IPS DF 19.7 (cell line): ENCODE measurements around the gene PTPRJ.
"Not testable (repeated sequence)": the region's sequence is repeated elsewhere in the genome, so short reads cannot be mapped to it uniquely, and the experiment has no call there.

Experiments used
- DNase-seq: peaks from one replicate; pipeline ENCODE4 v3.0.0-alpha.2; 2013; ENCODE audit warnings: low read depth, low spot score

Gene PTPRJ

DNA sequence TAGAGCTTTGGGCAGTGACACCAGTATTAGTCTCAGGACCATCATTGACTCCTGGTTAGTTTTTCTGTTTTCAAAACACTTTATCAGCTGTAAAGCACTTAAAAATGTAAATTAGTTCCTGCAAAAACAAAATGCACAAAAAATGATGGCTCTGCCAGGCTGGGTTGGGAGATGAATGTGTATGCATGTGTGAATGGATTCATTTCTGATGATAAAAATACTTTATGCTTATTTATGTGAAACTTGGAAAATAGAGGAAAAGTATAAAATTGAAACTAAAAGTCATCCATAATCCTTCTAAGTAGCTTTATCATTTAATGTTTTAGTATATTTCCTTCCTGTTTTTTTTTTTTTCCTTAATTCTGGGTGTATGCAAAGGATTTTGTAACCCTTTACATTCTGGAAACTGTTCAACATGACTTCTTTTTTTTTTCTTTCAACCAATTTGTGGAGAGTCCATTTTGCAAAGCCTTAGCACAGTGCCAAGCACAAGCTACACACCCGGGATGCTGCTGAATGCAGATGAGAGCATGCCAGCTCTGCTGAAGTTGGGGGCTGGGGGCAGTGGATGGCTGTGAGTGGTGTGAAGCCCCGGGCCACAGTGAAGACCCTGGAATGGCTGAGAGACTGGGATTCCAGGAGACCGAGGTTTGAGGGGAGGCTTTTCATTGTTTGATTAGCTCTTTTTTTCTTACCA lies 37.6 kb downstream of the PTPRJ start:
- no peak for DNase-seq

GRCh38 chr11:48018528-48019216 lies 38.3 kb downstream of the PTPRJ start:
- DNase-seq: no peak

DNA sequence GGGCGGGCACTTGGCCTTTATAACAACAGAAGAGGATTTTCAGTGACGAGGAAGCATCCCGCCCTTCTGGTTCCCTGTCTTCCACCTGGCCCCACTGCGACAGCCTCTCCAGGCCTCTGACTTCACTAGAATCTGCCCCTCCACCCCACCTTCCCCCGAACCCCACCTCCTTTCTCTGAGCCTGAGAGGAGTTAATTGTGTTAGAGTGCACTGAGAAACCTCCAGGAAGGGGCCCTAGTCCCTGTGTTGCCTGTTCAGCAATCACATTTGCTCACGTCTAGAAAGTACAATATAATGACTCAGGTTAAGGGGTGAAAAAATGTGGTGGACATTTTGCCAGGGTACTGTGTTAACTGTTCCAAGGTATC lies 38.8 kb downstream of the PTPRJ start:
- no peak for DNase-seq

- DNase-seq: no peak
Observed at GRCh38 chr11:48019595-48019994, 39.2 kb downstream of the PTPRJ start.

- DNase-seq: no peak
Observed at GRCh38 chr11:48020092-48020755, 39.9 kb downstream of the PTPRJ start.

- not testable (repeated sequence) for DNase-seq
Observed at GRCh38 chr11:48021201-48021820, 41.0 kb downstream of the PTPRJ start.

- no peak for DNase-seq
Observed at GRCh38 chr11:48022445-48022844, 42.1 kb downstream of the PTPRJ start.

GRCh38 chr11:48023608-48024007 lies 43.2 kb downstream of the PTPRJ start:
- DNase-seq: not testable (repeated sequence)

- no peak for DNase-seq
Observed at GRCh38 chr11:48024635-48025071, 44.3 kb downstream of the PTPRJ start.

DNA sequence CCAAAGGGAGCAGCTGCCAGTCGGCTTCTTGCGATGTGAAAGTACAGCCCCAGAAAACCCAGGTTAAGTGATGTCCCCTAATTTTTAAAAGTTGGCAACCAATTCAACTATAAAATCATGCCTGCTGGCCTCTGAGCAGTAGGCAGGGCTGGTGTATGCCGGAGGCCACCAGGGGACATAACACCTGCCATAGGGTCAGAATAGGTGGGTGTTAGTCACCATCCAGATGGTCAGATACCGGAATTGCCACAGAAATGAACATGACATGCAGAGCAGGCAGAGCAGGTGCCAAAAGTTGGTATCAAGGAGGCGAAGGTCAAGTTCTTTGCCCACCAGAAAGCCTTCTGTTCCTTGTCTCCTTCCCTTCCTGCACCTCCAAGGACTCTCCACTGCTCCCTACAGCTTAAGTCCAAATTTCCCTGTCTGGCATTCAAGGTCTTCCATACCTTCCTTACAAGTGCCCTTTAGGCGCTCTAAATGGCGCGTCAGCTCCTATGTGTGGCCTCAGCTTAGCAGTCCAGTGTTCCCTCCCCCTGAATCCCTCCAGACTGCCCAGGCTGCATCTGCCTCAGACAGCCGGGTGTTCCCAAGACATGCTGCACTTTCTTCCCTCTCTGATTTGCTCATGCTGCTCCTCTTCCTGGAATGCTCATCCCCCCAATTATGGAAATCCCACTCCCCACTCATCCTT lies 45.1 kb downstream of the PTPRJ start:
- no peak for DNase-seq

DNA sequence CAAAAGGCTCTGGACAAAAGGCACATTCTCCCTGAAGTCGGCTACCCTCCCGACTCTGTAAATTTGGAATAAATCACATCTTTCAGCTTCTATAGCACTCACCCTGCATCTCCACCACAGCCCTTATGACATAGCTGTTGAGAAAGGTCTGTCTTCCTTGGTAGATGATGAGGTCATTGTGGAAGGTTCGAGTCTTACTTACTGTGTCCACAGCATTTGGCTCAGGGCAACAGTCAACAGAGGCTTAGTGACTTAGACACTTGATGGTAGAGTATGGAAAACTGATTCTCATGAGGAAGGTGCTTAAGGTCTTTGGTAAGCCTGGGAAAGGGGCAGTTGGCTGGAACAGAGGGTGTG lies 45.6 kb downstream of the PTPRJ start:
- DNase-seq: no peak

- DNase-seq: no peak
Observed at GRCh38 chr11:48028914-48029680, 48.7 kb downstream of the PTPRJ start.

DNA sequence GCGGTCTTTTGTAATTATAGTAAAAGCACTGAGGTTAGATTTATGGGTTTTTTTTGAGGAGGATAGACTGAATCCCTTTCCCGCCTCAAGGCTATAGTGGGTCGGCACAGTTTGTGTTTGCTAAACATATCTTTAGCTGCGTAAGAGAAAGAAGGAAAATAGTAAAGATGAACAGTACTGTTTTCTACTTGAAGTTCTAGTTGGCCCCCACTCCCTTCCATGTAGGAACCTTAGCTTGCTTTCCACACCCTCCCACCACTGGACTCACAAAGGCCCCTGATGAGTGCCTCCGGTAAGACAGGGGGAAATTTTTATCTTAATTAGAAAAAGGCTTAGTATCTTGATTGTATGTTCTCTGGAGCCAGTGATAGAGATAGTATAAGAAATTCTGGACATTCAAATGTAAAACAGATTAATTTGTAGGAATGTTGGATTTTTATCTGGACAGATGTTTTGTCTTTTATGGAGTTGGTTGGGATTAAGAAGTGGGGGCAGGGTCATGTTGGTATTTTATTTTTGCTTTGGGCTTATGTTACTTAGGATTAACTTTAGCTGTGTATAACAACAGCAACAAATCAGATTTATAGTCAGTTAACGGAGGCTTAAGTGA lies 49.4 kb downstream of the PTPRJ start:
- no peak for DNase-seq

DNA sequence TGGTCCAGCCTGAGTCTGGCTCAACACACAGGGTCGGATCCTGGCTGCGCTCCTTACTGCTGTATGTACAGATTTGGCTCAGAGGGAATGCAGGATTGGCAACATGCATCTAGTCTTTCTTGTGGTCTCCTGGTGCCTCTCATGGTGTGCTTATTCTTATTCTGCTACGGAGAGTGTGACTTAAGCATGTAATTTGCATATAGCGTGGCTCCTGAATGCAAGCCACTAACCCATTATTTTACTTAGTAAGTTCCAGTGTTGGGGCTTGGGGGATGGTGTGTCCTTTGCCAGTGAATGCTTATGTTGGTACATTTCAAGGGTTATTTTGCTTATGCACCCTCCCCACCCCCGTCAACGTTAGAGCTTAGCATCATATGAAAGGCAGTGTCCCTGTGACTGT lies 51.2 kb downstream of the PTPRJ start:
- DNase-seq: no peak

DNA sequence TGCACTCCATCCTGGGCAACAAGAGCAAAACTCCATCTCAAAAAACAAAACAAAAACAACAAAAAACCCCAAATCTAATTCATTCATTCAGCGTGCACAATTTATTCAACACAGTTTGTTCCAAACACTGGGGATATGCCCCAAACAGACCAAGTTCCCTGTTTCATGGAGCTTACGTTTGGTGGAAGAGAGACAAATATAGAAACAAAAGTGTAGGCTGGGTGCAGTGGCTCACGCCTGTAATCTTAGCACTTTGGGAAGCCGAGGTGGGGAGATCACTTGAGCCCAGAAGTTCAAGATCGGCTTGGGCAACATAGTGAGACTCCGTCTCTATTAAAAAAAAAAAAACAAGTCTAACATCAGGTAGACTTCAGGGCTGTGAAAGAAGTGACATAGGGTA lies 52.4 kb downstream of the PTPRJ start:
- no peak for DNase-seq

- DNase-seq: no peak
Observed at GRCh38 chr11:48033918-48034341, 53.6 kb downstream of the PTPRJ start.

DNA sequence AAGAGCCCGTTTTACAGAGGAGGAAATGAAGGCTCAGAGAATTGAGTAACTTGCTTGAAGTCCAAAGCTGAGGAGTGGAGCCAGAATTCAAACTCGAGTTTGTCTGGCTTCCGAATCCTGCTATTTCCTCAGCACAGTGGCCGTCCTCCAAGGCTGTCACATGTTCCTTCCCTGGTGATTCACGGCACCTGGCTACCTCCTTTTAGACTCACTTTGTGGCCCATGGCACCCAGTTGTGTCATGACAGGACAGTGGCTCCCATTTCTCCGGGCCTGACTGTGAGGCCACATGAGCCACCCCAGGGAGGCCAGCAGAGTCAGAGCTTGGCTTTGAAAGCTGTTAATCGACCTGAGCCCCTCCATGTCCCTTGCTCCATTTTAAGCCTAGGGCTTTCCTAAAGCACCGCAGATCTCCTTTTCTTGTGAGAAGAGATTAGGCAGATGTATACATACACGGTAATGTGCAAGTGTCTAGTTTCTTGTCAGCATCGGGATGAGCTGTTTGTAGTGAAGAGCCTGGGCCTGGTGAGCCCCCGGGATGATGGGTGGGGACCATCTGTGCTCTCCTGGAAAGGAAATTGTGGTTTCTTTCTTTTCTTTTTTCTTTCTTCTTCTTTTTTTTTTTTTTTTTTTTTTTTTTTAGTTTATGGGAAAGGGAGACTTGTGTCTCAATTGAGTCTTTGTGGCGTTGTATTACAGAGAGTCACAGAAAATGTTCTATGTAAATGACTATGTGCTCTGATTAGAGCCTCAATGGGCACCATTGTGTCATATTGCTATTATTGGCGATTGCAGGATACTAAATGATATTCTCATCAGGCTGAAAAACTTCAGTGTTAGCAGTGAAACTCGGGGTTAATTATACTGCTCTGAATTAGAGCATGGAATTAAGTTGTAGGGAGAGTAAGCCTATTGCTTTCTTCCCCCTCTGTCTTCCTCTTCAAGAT lies 54.8 kb downstream of the PTPRJ start:
- no peak for DNase-seq

GRCh38 chr11:48036011-48036410 lies 55.7 kb downstream of the PTPRJ start:
- no peak for DNase-seq

- no peak for DNase-seq
Observed at GRCh38 chr11:48036466-48036865, 56.1 kb downstream of the PTPRJ start.
